ENCODE data around the gene MECP2.

DNA sequence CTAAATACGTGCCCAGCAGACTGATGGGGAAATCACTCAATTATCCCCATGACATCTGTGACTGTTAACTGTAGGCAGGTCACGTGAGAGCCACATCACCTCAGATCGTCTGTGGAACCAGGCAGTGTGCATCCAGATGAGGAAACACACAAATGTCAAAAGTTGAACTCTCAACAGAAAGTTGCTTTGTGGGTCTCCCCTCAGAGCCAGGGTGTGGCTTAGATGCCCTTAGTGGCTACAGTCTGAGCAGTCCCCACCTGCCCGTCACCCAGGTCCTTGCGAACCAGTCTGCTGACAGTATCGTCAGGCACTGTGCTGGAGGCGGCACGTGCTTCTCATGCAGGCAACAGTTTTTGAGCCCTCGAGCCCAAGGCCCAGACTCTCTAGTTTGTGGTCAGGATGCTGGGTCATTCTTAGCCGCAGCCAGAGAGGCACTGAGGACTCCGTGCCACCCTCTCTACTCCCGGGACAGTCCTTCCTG is 114.2 kb downstream of the MECP2 start:
- TF ChIP-seq RARB (CRISPR knock-in tag; IDR thresholded peaks at IDR 0.05) = no peak
- no peak for TF ChIP-seq CSDC2 (CRISPR knock-in tag; IDR thresholded peaks at IDR 0.05)
- no peak for TF ChIP-seq GLIS3 (CRISPR knock-in tag; IDR thresholded peaks at IDR 0.05)
- no peak for TF ChIP-seq ZFP3 (CRISPR knock-in tag; IDR thresholded peaks at IDR 0.05)
- TF ChIP-seq PPARA (CRISPR knock-in tag; IDR thresholded peaks at IDR 0.05; ENCODE audit: borderline replicate concordance) = no peak

Data from SK-N-SH treated with all-trans-retinoic acid at 6 μM for 48 hours (cell line).